Transverse colon (tissue), 4 donors: Measurements from ENCODE around the gene ATP1A3.

Experiments used
- POLR2A ChIP-seq: fragments of 450-650 bp; IDR thresholded peaks from one replicate; pipeline ENCODE4 v1.6.1; 2016; ENCODE audit warnings: antibody characterized with exemption, mild to moderate bottlenecking, moderate library complexity
- POLR2AphosphoS5 ChIP-seq, 3 donors: sonication (generic); formaldehyde crosslinking; IDR thresholded peaks; one replicate each; pipeline ENCODE4 v1.6.1; 2016; ENCODE audit warnings: antibody characterized with exemption in 3 of 3
- TF ChIP-seq, protein P1 (sequence below), 5 experiments: fragments of 200-600 bp in 3 of 5; fragments of 450-650 bp in 2 of 5; sonication (generic) in 3 of 5; IDR thresholded peaks; 1 replicate in 2 of 5; 2 replicates in 3 of 5; pipeline ENCODE4 v1.5.1; 2016 to 2017; ENCODE audit warnings: antibody characterized with exemption in 5 of 5, inconsistent platforms in 3 of 5, mild to moderate bottlenecking in 2 of 5, moderate library complexity in 1 of 5

DNA sequence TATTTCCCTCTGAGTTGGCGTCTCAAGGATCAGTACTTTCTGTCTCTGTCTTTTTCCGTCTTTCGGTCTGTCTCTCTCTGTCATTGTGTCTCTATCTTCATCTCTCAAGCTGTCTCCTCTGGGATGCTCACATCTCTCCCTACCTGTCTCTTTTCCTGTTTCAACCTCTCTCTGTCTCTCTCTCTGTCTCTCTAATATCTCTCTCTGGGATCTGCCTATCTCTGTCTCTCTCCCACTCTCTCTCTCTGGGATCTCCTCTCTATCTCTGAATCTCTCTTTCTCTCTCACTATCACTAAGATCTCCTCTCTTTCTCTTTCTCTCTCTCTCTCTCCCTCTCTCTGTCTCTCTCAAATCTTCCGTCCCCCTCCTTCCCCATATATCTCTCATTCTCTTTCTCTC lies 4.0 kb downstream of the ATP1A3 start:
- TF ChIP-seq, protein P1, sequence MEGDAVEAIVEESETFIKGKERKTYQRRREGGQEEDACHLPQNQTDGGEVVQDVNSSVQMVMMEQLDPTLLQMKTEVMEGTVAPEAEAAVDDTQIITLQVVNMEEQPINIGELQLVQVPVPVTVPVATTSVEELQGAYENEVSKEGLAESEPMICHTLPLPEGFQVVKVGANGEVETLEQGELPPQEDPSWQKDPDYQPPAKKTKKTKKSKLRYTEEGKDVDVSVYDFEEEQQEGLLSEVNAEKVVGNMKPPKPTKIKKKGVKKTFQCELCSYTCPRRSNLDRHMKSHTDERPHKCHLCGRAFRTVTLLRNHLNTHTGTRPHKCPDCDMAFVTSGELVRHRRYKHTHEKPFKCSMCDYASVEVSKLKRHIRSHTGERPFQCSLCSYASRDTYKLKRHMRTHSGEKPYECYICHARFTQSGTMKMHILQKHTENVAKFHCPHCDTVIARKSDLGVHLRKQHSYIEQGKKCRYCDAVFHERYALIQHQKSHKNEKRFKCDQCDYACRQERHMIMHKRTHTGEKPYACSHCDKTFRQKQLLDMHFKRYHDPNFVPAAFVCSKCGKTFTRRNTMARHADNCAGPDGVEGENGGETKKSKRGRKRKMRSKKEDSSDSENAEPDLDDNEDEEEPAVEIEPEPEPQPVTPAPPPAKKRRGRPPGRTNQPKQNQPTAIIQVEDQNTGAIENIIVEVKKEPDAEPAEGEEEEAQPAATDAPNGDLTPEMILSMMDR (IDR thresholded peaks at IDR 0.05): no peak
- TF ChIP-seq POLR2AphosphoS5 (IDR thresholded peaks at IDR 0.05) (no peak), POLR2A (no peak)
